NCI-H2107 treated with DMSO at 0.1 percent for 48 hours (cell line): ENCODE results near the gene ZSWIM8.
"Not testable (repeated sequence)": the region's sequence is repeated elsewhere in the genome, so short reads cannot be mapped to it uniquely, and the experiment has no call there.

ENCODE experiments used
- DNase-seq: peaks from one replicate; lab custom pipeline; 2025; ENCODE audit not compliant: unreplicated experiment; lab: John Stamatoyannopoulos, UW

The ZSWIM8 gene

DNA sequence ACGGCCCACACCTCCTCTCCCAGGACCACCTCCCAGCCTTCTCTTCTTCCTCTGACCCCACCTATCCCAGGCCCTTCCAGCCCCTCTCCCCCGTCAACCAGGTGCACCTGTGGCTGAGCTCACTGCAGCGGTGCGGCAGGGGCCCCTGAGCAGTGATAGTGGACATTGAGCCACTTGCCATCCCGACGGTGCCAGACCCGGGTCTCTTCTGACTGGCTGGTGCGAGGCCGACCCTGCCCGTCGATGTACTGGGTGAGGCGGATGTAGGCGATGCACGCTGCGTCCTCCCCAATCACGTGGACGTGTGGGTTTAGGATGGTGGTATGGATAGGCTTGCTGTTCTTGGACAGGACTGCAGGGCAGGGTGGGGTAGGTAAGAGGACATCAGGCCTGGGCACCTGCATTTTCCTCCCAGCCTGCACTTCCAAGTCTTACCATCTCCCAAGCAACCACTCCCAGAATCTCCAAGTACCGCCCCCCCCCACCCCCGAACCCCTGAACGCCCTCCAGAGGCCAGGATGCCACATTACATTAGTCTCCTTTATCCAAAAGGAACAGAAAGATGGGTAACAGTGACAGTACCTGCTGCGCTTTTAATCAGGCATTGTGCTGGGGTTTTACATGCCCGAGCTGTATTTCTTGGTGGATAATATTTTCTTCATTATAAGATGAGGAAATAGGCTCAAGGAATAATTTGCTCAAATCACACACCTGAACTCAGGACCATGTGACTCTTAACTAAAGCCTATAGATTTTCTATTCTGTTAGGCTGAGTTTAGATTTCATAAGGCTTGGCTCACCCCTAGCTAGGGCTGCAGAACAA lies 29.7 kb downstream of the ZSWIM8 start:
- no peak for DNase-seq

DNA sequence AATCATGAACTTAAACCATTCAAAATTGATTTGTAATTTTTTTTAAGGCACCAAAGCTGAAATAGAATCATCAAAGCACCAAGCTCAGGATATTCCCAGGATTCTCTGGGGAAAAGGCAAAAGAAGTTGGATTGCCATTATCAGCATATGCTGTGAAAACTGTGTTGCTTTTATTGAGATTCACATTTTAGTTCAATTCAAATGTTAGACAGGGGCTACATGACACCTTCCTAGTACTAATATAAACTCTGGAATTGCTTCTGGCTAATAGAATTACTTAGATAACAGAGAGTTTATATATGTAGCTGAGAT lies 30.3 kb downstream of the ZSWIM8 start:
- DNase-seq = no peak

DNA sequence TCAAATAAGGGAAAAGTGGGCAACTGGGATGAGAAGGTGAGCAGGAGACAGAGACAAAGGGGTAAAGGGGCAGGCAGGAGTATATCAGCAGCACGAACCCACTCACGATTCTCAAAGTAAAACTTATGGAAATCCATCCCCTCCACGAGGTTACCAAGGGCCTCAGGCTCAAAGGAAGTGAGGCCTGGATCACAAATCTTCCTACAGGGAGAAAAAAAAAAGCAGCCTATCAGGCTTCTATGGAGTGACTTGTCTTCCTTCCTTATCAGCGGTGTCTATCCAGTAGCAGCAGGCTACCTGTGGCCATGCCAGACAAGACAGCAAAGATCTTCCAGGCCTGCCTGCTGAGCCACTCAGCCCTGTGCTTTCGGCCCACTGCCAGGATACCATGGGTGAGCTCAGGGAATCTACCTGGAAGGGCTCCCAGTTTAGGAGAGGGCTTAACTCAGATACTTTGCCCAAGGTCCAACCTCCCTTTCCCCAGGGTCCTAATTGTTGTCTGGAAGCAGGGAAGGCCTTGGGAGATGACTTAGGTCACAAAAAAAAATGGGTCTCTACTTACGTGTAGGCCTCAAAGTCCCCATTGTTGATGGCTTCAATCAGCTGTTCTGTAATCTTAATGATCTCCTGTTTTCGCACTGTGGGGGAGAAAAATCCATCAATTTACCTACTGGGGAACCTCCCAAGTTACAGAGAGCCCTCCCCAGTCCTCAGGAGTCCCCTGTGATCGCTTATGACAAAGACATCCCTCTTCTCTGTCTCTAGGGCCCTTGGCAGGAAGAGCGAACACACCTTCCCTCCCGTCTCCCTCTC lies 31.7 kb downstream of the ZSWIM8 start:
- no peak for DNase-seq

DNA sequence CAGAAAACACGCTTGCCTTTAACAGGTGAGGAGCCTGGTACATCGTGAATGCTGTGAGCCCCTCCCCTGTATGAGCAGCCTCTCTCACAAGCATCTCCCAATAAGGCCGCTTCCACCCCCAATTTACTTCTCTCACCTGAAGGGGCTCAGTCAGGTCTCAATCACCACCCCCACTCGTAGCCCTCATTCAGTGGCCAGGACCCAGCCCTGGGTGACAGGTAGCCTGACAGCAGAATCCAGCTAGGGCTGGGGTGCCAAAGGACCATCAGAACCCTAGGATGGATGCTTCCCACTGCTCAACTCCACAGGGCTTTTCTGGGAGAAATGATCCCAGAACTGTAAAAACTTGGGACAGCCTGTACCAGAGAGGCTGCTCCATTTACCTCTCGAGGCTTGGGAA lies 32.4 kb downstream of the ZSWIM8 start:
- no peak for DNase-seq

DNA sequence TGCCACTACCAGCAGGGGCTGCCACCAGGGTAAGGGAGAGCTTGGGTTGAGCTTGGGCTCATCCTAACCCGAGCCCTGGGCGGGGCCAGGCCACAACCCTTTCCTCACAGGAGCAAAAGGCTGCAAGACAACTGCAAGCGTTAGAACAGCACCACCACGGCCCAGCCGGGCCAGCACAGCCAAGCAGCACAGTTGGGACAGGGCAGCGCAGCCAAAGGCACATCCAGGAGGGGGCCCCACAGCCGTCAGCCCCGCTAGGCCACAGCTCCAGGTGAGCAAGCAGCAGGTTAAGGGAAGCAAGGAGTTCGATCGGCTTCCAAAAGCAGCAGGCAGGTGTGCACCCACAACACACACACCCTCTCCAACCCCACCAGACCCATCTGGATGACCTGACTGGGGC lies 33.0 kb downstream of the ZSWIM8 start:
- no peak for DNase-seq

DNA sequence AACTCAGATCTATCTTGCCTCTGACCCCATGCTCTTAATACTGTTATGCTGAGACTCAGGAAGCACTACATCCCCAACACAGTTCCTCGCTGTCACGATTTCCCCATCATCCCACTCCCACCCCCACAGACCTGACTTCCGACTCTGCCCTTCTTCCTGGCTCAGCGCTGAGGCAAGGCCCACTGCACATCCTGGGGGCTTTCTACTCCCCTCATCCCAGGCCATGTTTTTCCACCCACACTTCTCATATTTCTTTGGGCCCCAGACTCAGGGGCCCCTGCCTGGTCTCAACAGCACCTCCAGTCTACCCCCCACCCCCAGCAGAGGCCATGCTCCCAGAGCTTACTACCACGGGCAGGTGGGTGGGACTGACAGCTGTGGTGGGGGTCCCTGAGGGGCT lies 33.7 kb downstream of the ZSWIM8 start:
- DNase-seq = no peak

DNA sequence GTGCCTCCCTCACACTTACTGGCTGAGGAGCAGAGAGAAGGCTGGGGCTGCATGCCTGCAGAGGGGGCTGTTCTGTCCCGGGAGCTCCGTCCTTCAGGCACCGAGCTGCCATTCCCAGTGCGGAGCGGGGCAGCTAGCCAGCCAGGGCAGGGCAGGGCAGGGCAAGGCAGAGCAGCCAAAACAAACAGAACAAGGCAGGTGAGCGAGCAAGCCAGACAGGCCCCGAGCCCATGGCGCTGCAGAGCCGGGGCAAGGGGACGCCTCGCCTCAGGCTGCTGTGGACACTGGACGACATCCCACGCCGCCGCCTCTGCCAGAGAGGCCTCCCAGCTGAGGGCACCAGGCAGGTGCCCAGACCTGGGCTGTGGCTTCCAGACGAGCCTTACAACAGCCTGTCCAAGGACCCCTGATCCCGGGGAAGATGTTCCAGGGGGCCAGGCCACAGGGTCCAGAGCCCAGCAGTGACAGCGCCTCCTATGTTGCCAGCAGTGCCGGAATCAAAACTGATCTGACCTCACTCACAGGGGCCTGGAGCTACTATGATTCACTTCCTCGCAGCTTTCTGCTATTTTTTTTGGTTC lies 34.2 kb downstream of the ZSWIM8 start:
- no peak for DNase-seq

DNA sequence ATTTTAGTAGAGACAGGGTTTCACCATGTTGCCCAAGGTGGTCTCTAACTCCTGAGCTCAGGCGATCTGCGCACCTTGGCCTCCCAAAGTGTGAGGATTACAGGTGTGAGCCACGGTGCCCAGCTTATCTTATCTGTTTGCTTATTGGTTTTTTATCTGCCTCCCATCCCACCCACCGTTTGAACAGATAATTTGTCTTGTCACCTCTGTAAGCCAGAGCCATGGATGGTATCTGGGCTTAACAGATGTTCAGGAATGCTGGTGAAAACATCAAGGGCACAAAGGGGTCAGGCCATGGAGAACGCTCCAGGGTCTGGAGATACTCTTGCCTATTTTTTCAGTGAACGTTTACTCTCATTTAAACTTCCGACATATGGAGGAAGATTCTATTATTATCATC lies 38.0 kb downstream of the ZSWIM8 start:
- no peak for DNase-seq

DNA sequence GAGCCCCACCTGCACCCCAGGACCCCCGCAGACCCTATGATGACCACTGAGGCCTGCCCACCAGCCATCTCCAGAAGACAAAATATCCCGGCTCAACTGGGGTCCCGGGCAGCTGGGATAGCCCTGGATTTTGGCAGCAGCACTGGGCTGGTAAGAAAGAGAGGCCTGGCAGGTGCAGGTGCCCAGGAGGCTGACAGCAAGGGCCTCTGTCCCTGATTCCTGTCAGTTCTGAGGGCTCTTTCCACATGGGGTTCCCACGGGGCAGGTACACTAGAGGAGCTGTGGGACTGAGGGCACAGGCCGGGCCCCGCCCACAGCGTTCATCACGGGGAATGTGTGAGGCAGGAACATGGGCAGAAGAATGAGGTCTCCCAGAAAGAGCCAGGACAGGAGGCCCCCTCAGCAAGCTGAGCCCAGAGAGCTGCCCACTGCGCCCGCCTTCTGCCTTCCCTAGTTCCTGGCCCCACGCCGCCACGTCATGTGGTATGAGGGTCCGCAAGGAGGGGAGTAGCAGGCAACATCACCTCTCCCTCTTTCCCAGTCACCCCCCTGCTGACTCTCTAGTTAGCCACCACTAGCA lies 38.8 kb downstream of the ZSWIM8 start:
- DNase-seq = no peak

DNA sequence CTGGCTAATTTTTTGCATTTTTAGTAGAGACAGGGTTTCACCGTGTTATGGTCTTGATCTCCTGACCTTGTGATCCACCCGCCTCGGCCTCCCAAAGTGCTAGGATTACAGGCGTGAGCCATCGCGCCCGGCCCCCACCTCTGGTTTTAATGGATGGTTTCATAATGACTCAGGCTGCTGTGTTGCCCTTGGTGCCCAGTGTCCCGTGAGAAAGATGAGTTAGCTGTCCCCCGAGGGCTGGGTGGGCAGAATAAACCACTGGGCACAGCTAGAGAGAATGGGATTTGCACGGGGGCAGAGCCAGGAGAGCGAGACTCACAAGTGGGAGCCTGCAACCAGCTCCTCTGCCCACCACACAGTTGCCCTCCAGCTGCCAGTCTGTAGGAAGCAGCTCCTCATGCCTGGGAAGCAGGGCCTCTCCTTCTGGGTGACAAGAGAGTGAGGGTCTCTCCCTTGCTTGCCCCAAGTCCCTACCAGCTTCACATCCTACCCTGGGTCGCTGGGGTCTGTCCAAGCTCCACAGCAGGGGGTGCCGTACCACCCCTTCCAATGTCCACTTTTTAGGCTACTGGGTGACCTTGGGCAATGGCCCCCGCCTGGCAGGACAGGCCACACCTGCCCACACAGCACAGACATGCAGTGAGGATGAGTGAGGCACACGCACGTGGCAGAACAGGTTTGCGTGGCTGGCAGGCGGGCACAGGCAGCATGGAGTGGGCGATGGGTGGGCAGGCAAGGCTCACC lies 42.1 kb downstream of the ZSWIM8 start:
- no peak for DNase-seq

DNA sequence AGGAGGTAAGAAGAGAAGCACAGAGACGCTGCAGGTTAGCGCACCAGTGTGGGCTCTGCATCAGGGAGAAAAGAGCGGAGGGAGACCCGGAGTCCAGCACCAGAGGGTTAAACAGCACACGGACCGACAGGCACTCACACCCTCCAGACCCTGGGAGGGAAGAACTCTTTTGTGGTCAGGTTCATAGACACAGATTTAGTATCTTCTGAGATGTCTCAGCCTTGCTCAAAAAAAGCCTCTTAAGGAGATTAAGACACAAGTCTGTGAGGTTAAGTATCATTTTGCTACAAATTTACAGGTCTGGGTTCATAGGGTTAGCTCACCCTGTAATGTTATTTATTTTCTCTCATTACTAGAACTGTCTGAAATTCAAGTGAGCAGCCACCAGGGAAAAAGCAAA lies 42.8 kb downstream of the ZSWIM8 start:
- no peak for DNase-seq

DNA sequence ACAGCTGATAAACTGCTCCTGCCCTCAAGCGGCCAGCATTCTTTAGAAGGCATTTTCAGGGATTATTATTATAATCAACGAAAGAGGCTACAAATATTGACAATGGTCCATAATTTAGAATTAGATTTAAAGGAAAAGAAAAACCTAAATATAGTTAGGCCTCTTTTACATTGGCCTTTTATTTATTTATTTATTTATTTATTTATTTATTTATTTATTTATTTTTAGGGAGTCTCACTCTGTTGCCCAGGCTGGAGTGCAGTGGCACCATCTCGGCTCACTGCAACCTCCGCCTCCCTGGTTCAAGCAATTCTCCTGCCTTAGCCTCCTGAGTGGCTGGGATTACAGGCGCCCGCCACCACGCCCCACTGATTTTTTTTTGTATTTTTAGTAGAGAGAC lies 43.7 kb downstream of the ZSWIM8 start:
- DNase-seq = not testable (repeated sequence)

DNA sequence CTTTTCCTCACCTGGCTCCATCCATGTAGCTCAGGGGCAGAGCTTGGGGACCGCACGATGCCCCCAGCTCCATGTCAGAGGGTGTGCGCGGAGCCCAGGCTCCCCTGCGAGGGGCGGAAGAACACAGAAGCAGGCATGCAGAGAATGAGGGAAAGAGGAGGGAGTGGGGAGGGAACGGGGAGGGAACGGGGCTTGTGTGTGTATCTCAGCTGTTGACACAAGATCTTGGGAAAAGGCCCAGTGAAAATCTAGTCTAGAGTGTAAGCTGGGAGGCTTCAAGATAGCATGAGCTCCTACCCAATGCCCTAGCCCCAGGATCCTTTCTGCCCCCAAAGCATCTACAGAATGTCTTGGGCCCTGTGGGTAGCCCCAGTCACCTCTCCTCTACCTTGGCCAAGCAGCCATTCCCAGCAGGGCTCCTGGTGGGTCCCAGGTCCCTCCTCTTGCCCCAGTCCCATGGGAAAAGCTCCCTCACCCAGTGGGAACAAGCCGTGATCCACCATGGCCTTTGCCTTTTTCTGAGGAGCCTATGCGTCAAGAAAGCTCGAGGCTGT lies 51.1 kb downstream of the ZSWIM8 start:
- DNase-seq = no peak

DNA sequence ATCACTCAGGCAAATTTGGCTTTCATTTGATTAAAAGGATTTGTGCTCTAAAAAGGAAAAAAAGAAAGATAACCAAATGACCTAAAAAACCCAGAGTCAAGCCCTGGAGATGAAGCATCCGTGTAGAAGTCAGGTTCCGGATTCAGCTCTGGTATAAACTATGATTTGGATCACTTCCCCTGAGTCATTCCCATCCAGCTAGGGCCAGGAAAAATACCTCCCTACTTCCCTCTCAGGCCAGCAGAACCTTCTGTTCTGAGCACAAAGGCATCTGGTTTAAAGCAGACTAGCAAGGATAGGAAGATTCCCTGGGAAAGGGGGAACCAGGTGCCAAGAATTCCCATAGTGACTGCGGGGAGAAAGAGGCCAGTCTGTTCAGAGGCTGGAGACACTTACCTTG lies 51.7 kb downstream of the ZSWIM8 start:
- no peak for DNase-seq

DNA sequence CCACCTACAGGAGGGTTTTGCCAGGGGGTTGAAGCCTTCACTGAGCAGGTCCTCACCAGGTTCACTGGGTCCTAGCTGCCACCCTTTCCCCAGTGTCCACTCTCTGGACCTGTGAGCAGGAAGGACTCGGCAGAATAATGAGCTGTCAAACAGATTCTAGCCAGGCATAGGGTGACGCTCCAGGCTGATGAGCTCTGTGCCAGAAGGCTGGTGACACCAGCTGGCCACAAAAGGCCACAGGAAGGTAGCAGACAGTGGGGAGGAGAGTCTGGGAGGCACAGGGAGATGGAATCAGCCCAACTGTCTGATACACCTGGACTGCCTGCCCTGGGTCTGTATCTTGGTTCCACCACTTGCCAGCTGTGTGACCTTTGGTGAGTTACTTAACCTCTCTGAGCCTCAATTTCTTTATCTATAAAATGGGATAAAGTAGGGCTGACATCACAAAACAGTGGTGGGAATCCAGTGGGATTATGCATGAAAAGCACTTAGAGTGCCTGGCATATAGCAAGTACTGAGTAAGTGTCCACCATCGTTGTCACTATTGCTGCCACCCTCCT lies 52.7 kb downstream of the ZSWIM8 start:
- no peak for DNase-seq

DNA sequence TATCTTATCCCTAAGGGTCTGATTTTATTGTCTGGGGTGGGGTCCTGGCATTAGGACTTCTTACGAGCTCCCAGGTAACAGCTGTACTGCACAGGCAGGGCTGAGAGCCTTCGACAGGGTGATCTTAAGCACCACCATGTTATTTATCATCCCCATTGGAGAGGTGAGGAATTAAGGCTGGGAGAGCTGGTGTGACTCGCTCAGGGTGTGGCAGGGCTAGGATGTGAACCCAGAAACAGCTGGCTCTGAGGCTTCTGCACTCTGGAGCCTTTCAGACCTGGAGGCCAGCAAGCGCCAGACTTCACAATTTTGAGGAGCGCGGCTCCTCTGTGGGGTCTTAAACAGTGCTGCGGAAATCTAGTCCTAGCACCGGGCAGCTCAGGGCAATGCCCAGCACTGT lies 53.4 kb downstream of the ZSWIM8 start:
- no peak for DNase-seq

DNA sequence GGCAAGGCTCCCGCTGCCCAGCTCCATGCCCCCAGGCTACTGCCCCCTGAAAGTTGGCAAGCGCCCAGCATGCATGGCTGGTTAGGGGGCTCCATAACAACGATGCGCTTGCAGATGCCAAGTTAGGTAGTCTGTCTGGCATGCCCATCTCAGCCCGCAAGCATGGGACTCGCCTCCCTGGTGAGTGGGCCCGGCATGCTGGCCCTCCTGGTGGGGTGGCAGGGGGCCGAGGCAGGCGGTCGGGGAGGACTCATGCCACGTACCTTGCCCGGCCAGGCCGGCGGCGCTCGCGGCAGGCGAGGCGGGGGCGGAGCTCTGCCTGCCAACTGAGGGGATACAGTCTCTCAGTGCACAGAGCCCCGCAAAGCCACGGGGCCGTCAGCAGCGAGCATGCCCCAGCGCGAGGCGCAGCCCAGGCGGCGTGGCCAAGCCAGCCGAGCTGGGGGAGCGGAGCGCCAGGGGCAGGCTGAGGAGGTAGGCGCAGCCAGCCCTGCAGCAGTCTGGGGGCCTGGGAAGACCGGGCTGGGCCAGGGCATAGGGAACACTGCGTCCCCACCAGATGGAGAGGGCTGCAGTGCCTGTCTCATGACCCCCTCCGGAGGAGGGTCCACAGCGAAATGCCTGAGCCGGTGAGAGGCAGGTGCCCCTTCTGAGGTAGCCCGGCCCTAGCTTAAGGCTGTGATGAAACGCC lies 54.0 kb downstream of the ZSWIM8 start:
- DNase-seq = no peak

DNA sequence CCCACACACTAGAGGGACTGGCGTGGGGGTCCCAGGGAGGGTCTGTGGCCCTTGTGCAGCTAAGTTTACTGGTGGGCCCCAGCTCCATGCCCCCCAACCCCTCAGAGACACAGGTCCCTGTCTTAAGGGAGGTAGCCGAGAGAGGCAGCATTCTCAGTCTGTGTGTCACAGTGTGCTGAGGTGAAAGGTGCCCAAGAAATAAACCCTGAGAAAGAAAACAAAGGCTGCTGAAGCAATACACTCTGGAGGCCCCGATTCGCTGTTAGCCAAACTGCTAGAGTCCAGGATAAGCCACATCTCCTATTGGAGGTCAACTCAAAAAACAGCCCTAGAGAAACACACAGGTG lies 54.6 kb downstream of the ZSWIM8 start:
- DNase-seq = no peak

DNA sequence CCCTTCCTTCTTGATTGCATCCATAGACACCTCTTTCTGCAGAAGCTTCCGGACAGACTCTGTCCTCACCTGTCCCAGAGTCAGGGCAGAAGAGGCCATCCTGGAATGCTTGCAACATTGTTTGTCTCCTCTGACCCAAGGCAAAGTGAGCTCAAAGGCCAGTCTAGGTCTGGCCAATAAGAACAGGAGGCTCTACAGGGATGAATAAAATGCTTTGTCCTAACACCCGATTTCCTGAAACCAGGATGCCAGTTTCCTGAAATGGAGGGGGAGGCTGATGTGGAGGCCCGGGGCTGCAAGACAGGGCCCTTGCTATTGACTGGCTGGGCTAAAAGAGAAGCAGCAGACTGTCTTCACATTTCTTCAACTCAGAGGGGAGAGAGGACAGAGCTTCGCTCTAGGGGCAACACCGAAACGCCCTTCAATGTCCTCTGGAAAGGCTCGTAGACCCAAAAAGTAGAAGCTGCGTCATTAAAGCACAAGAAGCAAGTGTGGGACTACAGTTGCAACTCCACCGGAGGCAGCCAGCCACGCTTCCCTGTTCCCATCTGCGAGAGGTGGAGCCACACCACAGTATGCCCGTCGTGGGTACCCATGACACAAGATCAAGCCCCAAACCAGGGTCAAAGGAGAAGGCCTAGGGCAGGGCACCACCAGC lies 55.1 kb downstream of the ZSWIM8 start:
- no peak for DNase-seq

DNA sequence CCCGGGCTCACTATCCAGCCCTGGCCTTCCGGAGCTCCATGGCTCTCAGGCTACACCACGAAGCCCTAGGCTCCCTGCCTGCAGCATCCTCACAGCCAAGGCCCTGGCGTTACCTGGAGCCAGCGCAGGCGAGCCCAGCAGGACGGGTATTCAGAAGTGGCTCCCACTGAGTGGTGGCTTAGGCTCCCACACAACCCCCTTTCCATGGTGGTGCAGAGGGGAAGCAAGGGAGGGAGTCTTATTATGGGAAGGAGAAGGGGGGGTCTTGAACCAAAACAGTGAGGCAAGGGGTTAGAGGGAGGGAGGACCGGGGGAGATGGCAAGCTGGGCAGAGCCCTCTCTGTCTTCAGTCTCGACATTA lies 55.6 kb downstream of the ZSWIM8 start:
- no peak for DNase-seq
